HepG2 (cell line): Measurements from ENCODE around the gene APLF. TPM values are rescaled to one million over a fixed set of nuclear protein-coding genes. Genes with fewer than 3 reads are reported as not detected.
A peak's percentile ranks its signal among the peaks of the same experiment; 100 is the strongest.

ENCODE experiments used
- ATAC-seq: fragments of 200-7000 bp; cut with Tn5 transposase; 3 replicates; pipeline ENCODE4 v1.9.1; 2020; ENCODE audit warnings: mild to moderate bottlenecking, moderate library complexity
- BruUV-seq: library from RNA; stranded (reverse); fragments of 400-500 nt; replicated peaks from 2 replicates; lab custom pipeline; 2021; lab: Mats Ljungman, UMichigan
- CTCF ChIA-PET: fragments of 300-600 bp; formaldehyde crosslinking; extraction: SDS; loops from one replicate; lab custom pipeline; 2021; ENCODE audit warnings: low total read pairs, inconsistent platforms, low intra/inter-chr PET ratio; lab: Yijun Ruan, JAX
- POLR2A ChIA-PET: fragments of 350-600 bp; sonication (Branson Sonifier 250); formaldehyde crosslinking; loops from one replicate; lab custom pipeline; 2020; ENCODE audit warnings: antibody characterized with exemption, inconsistent platforms; lab: Yijun Ruan, JAX
- DNase-seq: peaks from one replicate; pipeline ENCODE4 v3.0.0-alpha.2; 2015; ENCODE audit warnings: low spot score
- FAIRE-seq: peaks from 3 replicates; lab custom pipeline; 2011; peaks lifted over from hg19 to GRCh38; lab: Jason Lieb, UNC
- H2AFZ ChIP-seq: one replicate; pipeline ENCODE4 v1.6.1; 2011; ENCODE audit warnings: low read length, inconsistent platforms
- H3K27ac ChIP-seq: fragments of 300-600 bp; 3 replicates; pipeline ENCODE4 v1.8.0; 2011; ENCODE audit warnings: mixed run types, mild to moderate bottlenecking, mixed read lengths, low read length, inconsistent platforms; ENCODE audit not compliant: insufficient read depth; ENCODE audit errors: extremely low read length
- H3K27me3 ChIP-seq, 2 experiments: fragments of 200-600 bp in 1 of 2; 2 replicates in 1 of 2; 3 replicates in 1 of 2; pipeline versions ENCODE4 v1.6.0 to v1.8.0; 2011; ENCODE audit warnings: low read length in 2 of 2, mild to moderate bottlenecking in 2 of 2, moderate library complexity in 2 of 2, inconsistent platforms in 1 of 2; ENCODE audit not compliant: insufficient read depth in 2 of 2, control insufficient read depth in 1 of 2
- H3K36me3 ChIP-seq, 2 experiments: fragments of 200-600 bp in 1 of 2; replicated peaks in 1 of 2; 2 replicates in 1 of 2; 3 replicates in 1 of 2; pipeline versions ENCODE4 v1.5.1 to v1.8.0; 2011; ENCODE audit warnings: low read length in 2 of 2, inconsistent platforms in 1 of 2; ENCODE audit not compliant: insufficient read depth in 2 of 2, control insufficient read depth in 1 of 2
- H3K4me1 ChIP-seq: 2 replicates; pipeline ENCODE4 v1.5.1; 2012; ENCODE audit warnings: low read length, inconsistent platforms; ENCODE audit not compliant: insufficient read depth
- H3K4me2 ChIP-seq: 2 replicates; pipeline ENCODE4 v1.6.0; 2011; ENCODE audit warnings: low read depth, low read length, inconsistent platforms
- H3K4me3 ChIP-seq, 3 experiments: fragments of 200-600 bp in 1 of 3; sonication (generic), shearing (Covaris generic) in 1 of 3; replicated peaks in 1 of 3; 2 replicates each; pipeline ENCODE4 v1.5.1; 2011 to 2016; ENCODE audit warnings: low read length in 3 of 3, inconsistent platforms in 2 of 3, low read depth in 2 of 3, mild to moderate bottlenecking in 2 of 3, control low read depth in 1 of 3, mixed read lengths in 1 of 3; ENCODE audit not compliant: insufficient read depth in 1 of 3
- H3K79me2 ChIP-seq: one replicate; pipeline ENCODE4 v1.6.1; 2011; ENCODE audit warnings: low read length, inconsistent platforms; ENCODE audit not compliant: insufficient read depth
- H3K9ac ChIP-seq: 2 replicates; pipeline ENCODE4 v1.6.0; 2011; ENCODE audit warnings: mild to moderate bottlenecking, low read depth, low read length, inconsistent platforms; ENCODE audit not compliant: insufficient read depth
- H3K9me3 ChIP-seq: 2 replicates; pipeline ENCODE4 v1.5.1; 2012; ENCODE audit warnings: mild to moderate bottlenecking, low read length
- H4K20me1 ChIP-seq: 2 replicates; pipeline ENCODE4 v1.6.0; 2011; ENCODE audit warnings: inconsistent platforms, mild to moderate bottlenecking, low read length, moderate library complexity; ENCODE audit not compliant: insufficient read depth
- DR1 ChIP-seq: sonication (generic); formaldehyde crosslinking; IDR thresholded peaks from 2 replicates; pipeline ENCODE4 v1.8.0; 2021; ENCODE audit warnings: mild to moderate bottlenecking, missing genetic modification reagents, inconsistent platforms
- HNRNPLL ChIP-seq: fragments of 200-400 bp; formaldehyde crosslinking; IDR thresholded peaks from 2 replicates; pipeline ENCODE4 v1.6.1; 2017; ENCODE audit warnings: mild to moderate bottlenecking, low read depth, low read length; ENCODE audit not compliant: poor library complexity, severe bottlenecking
- IKZF1 ChIP-seq: fragments of 450-650 bp; IDR thresholded peaks from 2 replicates; pipeline ENCODE4 v1.7.1; 2016
- JUN ChIP-seq: sonication (generic); formaldehyde crosslinking; IDR thresholded peaks from 2 replicates; pipeline ENCODE4 v1.4.0; 2020; ENCODE audit warnings: mild to moderate bottlenecking, missing genetic modification reagents
- MAFF ChIP-seq: IDR thresholded peaks from 2 replicates; pipeline ENCODE4 v1.6.1; 2011; ENCODE audit warnings: low read depth, low read length, improper control_type of control experiment
- NKX3-1 ChIP-seq: sonication (generic); formaldehyde crosslinking; IDR thresholded peaks from 2 replicates; pipeline ENCODE4 v1.5.0; 2020; ENCODE audit warnings: missing genetic modification reagents
- NONO ChIP-seq, 2 experiments: fragments of 450-650 bp in 1 of 2; sonication (generic) in 1 of 2; formaldehyde crosslinking in 1 of 2; IDR thresholded peaks in 1 of 2; conservative IDR thresholded peaks in 1 of 2; 2 replicates each; pipeline versions ENCODE4 v1.6.1 to v1.8.0; 2017 to 2022; ENCODE audit warnings: mild to moderate bottlenecking in 1 of 2, missing genetic modification reagents in 1 of 2, moderate library complexity in 1 of 2
- PHF5A ChIP-seq: IDR thresholded peaks from one replicate; pipeline ENCODE4 v1.6.1; 2018; ENCODE audit warnings: low read depth, missing genetic modification reagents; ENCODE audit not compliant: unreplicated experiment
- SMC3 ChIP-seq: IDR thresholded peaks from 2 replicates; pipeline ENCODE4 v1.6.1; 2011; ENCODE audit warnings: low read length, improper control_type of control experiment
- SP140L ChIP-seq: sonication (generic); formaldehyde crosslinking; IDR thresholded peaks from 2 replicates; pipeline ENCODE4 v1.4.0; 2020; ENCODE audit warnings: missing genetic modification reagents, borderline replicate concordance
- TBX2 ChIP-seq: sonication (generic); formaldehyde crosslinking; IDR thresholded peaks from 2 replicates; pipeline ENCODE4 v1.5.0; 2020; ENCODE audit warnings: missing genetic modification reagents, mild to moderate bottlenecking, borderline replicate concordance
- TP53 ChIP-seq: sonication (generic); formaldehyde crosslinking; conservative IDR thresholded peaks from 2 replicates; pipeline ENCODE4 v1.4.0; 2020; ENCODE audit warnings: missing genetic modification reagents
- ZKSCAN1 ChIP-seq: fragments of 150-350 bp; IDR thresholded peaks from 2 replicates; pipeline ENCODE4 v1.6.1; 2014; ENCODE audit warnings: low read length
- ZNF550 ChIP-seq: sonication (generic); formaldehyde crosslinking; IDR thresholded peaks from 2 replicates; pipeline ENCODE4 v1.4.0; 2020; ENCODE audit warnings: mild to moderate bottlenecking, missing genetic modification reagents, borderline replicate concordance
- ZNF713 ChIP-seq: sonication (generic); formaldehyde crosslinking; IDR thresholded peaks from 2 replicates; pipeline ENCODE4 v1.4.0; 2020; ENCODE audit warnings: mild to moderate bottlenecking, missing genetic modification reagents
- ZNF891 ChIP-seq: sonication (generic); formaldehyde crosslinking; IDR thresholded peaks from 2 replicates; pipeline ENCODE4 v1.5.0; 2020; ENCODE audit warnings: mild to moderate bottlenecking, missing genetic modification reagents
- WGBS: methylation state at CpG from one replicate; pipeline ENCODE4 v1.1.6; 2017; ENCODE audit warnings: low lambda C conversion rate; 5-methylcytosine and 5-hydroxymethylcytosine counted together
- in situ Hi-C: cut with HindIII; loops from 2 replicates; pipeline ENCODE4 v1.10.0; 2017; ENCODE audit warnings: low pct_unique_long_range_greater_than_20kb; ENCODE audit not compliant: extremely low pct_ligation_motif_present
- intact Hi-C: fragments of 100-400 bp; cut with micrococcal nuclease; formaldehyde crosslinking; loops from one replicate; pipeline ENCODE4 v1.10.0; 2022; ENCODE audit not compliant: unreplicated experiment
- polyA plus RNA-seq, 8 experiments: library from polyadenylated mRNA; depleted of rRNA in 3 of 8; stranded (reverse) in 7 of 8; unstranded in 1 of 8; fragments of >200 nt; fragmentation: Illumina TruSeq in 4 of 8; extraction: Trizol in 4 of 8; gene quantifications; 2 replicates each; pipeline versions ENCODE4 v1.2.1 to v1.2.3, GENCODE V29; 2011 to 2016; ENCODE audit warnings: low read depth in 4 of 8, missing spikeins in 1 of 8, mixed read lengths in 1 of 8; ENCODE audit not compliant: insufficient read depth in 1 of 8
- total RNA-seq, 5 experiments: library from RNA; depleted of rRNA; stranded (reverse); fragments of >200 nt; fragmentation: Illumina TruSeq; extraction: Trizol; gene quantifications; 2 replicates each; pipeline ENCODE4 v1.2.3, GENCODE V29; 2016; ENCODE audit warnings: low read depth in 1 of 5
- TF ChIP-seq, protein P1 (sequence below): fragments of 450-650 bp; IDR thresholded peaks from 2 replicates; pipeline ENCODE4 v1.6.1; 2016
- TF ChIP-seq, protein P2 (sequence below): sonication (generic); formaldehyde crosslinking; IDR thresholded peaks from 2 replicates; pipeline ENCODE4 v1.9.0; 2021; ENCODE audit warnings: mild to moderate bottlenecking, missing genetic modification reagents

The APLF gene
- total and polyA plus RNA-seq, 2 of the 13 experiments (the other 11 are each of a cell fraction or from before 2014, with no cell fraction given): 0.45 to 2.2 TPM

DNA sequence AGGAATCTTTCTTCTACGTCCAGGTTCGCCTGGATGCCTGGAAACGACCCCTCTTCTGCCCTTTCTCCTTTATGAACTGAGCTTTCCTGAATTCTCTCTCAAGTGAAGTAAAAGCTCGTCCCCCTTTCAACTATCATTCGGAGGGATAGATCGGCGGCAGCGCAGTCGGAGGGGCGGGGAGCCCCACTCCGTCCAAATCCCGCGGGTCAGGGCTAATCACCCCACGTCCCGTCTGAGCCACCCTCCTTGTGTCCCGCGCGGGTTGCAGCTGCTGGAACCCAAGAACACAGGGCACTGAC lies 658 bp upstream of the APLF start (continued):
- TF ChIP-seq HNRNPLL (no peak), ZNF891 (no peak), ZKSCAN1 (no peak), DR1 (CRISPR knock-in tag) (no peak), SMC3 (no peak), TP53 (CRISPR knock-in tag) (no peak), NKX3-1 (CRISPR knock-in tag) (no peak), PHF5A (no peak), NONO (IDR thresholded peaks at IDR 0.05) (no peak), NONO (CRISPR knock-in tag; conservative IDR thresholded peaks at IDR 0.05) (no peak), ZNF713 (CRISPR knock-in tag) (0 out of 2 replicates have a peak, but pooled peaks have one; percentile 79), MAFF (no peak), TBX2 (CRISPR knock-in tag) (no peak), JUN (CRISPR knock-in tag) (no peak), SP140L (CRISPR knock-in tag) (no peak), IKZF1 (no peak), ZNF550 (CRISPR knock-in tag) (0 out of 2 replicates have a peak, but pooled peaks have one; percentile 77)

DNA sequence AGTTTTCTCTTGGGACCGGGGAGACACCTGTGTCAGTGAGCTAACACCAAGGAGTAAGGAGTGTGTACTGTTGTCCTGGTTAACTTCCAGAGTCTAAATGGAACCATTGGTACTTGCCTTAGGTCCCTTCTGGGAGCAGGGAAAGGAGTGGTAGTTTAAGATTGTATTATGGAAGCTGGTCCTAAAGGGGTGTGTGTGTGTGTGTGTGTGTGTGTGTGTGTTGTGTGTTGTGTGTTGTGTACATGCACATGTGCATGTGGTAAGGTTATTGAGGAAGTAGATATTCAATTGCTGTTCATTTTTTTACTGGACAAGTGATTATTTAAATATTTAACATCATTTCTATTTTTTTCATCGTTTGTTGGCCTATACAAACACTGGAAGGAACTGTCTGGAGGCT lies 1.4 kb downstream of the APLF start:
- H3K27ac ChIP-seq: no peak overlapping the region
- no peak overlapping the region for H3K9ac ChIP-seq
- H3K4me3 ChIP-seq: no peak overlapping the region; a peak in 2 of 6 replicates
- in situ Hi-C loops: loop anchor here (5.0 to 10.0 kb wide), 2 partner anchors 238 to 456 kb away; no protein-coding TSS in a partner anchor
- H3K79me2 ChIP-seq: no peaks in the 10 kb centered on the region
- H3K9me3 ChIP-seq: no peaks in the 10 kb centered on the region
- ChIA-PET CTCF (no interaction called here), POLR2A (interaction anchor here (1.3 kb wide), 1 partner anchor 217 kb away, joined by 3 read pairs; the partner anchor contains the start of gene PPP3R1)
- H3K36me3 ChIP-seq: no peaks in the 10 kb centered on the region
- WGBS: 67% methylated on average over 2 of the region's 2 CpGs
- BruUV-seq: no TSS peak
- ATAC-seq (no peak), DNase-seq (no peak), FAIRE-seq (no peak)
- H3K4me1 ChIP-seq: peaks cover 28% of the 10 kb centered on the region
- H4K20me1 ChIP-seq: no peaks in the 10 kb centered on the region
- no peaks in the 10 kb centered on the region; a peak in 1 of 5 replicates for H3K27me3 ChIP-seq
- H2AFZ ChIP-seq: no peak overlapping the region
- peak overlapping the region; percentile 68 for H3K4me2 ChIP-seq
- intact Hi-C loops: no loop called here
- TF ChIP-seq, protein P1, sequence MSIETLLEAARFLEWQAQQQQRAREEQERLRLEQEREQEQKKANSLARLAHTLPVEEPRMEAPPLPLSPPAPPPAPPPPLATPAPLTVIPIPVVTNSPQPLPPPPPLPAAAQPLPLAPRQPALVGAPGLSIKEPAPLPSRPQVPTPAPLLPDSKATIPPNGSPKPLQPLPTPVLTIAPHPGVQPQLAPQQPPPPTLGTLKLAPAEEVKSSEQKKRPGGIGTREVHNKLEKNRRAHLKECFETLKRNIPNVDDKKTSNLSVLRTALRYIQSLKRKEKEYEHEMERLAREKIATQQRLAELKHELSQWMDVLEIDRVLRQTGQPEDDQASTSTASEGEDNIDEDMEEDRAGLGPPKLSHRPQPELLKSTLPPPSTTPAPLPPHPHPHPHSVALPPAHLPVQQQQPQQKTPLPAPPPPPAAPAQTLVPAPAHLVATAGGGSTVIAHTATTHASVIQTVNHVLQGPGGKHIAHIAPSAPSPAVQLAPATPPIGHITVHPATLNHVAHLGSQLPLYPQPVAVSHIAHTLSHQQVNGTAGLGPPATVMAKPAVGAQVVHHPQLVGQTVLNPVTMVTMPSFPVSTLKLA: 0 out of 2 replicates have a peak, but pooled peaks have one; percentile 12
- TF ChIP-seq, protein P2, sequence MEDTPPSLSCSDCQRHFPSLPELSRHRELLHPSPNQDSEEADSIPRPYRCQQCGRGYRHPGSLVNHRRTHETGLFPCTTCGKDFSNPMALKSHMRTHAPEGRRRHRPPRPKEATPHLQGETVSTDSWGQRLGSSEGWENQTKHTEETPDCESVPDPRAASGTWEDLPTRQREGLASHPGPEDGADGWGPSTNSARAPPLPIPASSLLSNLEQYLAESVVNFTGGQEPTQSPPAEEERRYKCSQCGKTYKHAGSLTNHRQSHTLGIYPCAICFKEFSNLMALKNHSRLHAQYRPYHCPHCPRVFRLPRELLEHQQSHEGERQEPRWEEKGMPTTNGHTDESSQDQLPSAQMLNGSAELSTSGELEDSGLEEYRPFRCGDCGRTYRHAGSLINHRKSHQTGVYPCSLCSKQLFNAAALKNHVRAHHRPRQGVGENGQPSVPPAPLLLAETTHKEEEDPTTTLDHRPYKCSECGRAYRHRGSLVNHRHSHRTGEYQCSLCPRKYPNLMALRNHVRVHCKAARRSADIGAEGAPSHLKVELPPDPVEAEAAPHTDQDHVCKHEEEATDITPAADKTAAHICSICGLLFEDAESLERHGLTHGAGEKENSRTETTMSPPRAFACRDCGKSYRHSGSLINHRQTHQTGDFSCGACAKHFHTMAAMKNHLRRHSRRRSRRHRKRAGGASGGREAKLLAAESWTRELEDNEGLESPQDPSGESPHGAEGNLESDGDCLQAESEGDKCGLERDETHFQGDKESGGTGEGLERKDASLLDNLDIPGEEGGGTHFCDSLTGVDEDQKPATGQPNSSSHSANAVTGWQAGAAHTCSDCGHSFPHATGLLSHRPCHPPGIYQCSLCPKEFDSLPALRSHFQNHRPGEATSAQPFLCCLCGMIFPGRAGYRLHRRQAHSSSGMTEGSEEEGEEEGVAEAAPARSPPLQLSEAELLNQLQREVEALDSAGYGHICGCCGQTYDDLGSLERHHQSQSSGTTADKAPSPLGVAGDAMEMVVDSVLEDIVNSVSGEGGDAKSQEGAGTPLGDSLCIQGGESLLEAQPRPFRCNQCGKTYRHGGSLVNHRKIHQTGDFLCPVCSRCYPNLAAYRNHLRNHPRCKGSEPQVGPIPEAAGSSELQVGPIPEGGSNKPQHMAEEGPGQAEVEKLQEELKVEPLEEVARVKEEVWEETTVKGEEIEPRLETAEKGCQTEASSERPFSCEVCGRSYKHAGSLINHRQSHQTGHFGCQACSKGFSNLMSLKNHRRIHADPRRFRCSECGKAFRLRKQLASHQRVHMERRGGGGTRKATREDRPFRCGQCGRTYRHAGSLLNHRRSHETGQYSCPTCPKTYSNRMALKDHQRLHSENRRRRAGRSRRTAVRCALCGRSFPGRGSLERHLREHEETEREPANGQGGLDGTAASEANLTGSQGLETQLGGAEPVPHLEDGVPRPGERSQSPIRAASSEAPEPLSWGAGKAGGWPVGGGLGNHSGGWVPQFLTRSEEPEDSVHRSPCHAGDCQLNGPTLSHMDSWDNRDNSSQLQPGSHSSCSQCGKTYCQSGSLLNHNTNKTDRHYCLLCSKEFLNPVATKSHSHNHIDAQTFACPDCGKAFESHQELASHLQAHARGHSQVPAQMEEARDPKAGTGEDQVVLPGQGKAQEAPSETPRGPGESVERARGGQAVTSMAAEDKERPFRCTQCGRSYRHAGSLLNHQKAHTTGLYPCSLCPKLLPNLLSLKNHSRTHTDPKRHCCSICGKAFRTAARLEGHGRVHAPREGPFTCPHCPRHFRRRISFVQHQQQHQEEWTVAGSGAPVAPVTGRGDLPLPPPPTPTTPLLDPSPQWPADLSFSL (CRISPR knock-in tag): peak; percentile 60; the same call in 1 of the 2 replicates
